Measurements from ENCODE around the gene SIDT2. TPM values are rescaled to one million over a fixed set of nuclear protein-coding genes. Genes with fewer than 3 reads are reported as not detected.
"Not testable (repeated sequence)": the region's sequence is repeated elsewhere in the genome, so short reads cannot be mapped to it uniquely, and the experiment has no call there.

SIDT2 gene
- total RNA-seq, 1 donor from 2014 or later: 37.3 TPM

- peak; percentile 54 for DNase-seq (ENCODE audit: low spot score)
Observed at GRCh38 chr11:117172724-117173421, 5.7 kb upstream of the SIDT2 start.

GRCh38 chr11:117175104-117175503 is 3.4 kb upstream of the SIDT2 start:
- no peak for DNase-seq (ENCODE audit: low spot score)

GRCh38 chr11:117175781-117176180 is 2.8 kb upstream of the SIDT2 start:
- DNase-seq (ENCODE audit: low spot score): no peak

- no peak for DNase-seq (ENCODE audit: low spot score)
Observed at GRCh38 chr11:117176186-117176585, 2.4 kb upstream of the SIDT2 start.

GRCh38 chr11:117177534-117178209 is 871 bp upstream of the SIDT2 start:
- peak; percentile 38 for DNase-seq (ENCODE audit: low spot score)

- peak; percentile 23 for DNase-seq (ENCODE audit: low spot score)
Observed at GRCh38 chr11:117179048-117179999, 781 bp downstream of the SIDT2 start.

- DNase-seq (ENCODE audit: low spot score): peak; percentile 66
Observed at GRCh38 chr11:117180020-117180419, 1.5 kb downstream of the SIDT2 start.

- DNase-seq (ENCODE audit: low spot score): peak; percentile 49
Observed at GRCh38 chr11:117180661-117181585, 2.4 kb downstream of the SIDT2 start.

GRCh38 chr11:117181586-117182550 is 3.3 kb downstream of the SIDT2 start:
- DNase-seq (ENCODE audit: low spot score): no peak

- DNase-seq (ENCODE audit: low spot score): no peak
Observed at GRCh38 chr11:117182551-117182935, 4.0 kb downstream of the SIDT2 start.

GRCh38 chr11:117183178-117183577 is 4.6 kb downstream of the SIDT2 start:
- not testable (repeated sequence) for DNase-seq (ENCODE audit: low spot score)

GRCh38 chr11:117183724-117184349 is 5.3 kb downstream of the SIDT2 start:
- no peak for DNase-seq (ENCODE audit: low spot score)

- no peak for DNase-seq (ENCODE audit: low spot score)
Observed at GRCh38 chr11:117185736-117186430, 7.3 kb downstream of the SIDT2 start.

- no peak for DNase-seq (ENCODE audit: low spot score)
Observed at GRCh38 chr11:117186431-117186761, 7.9 kb downstream of the SIDT2 start.

- DNase-seq (ENCODE audit: low spot score): no peak
Observed at GRCh38 chr11:117187007-117187406, 8.5 kb downstream of the SIDT2 start.

- DNase-seq (ENCODE audit: low spot score): no peak
Observed at GRCh38 chr11:117187428-117187798, 8.9 kb downstream of the SIDT2 start.

- DNase-seq (ENCODE audit: low spot score): no peak
Observed at GRCh38 chr11:117187799-117188481, 9.4 kb downstream of the SIDT2 start.

GRCh38 chr11:117188620-117189081 is 10.1 kb downstream of the SIDT2 start:
- DNase-seq (ENCODE audit: low spot score): no peak

Data from umbilical cord (tissue), 2 donors.